H1 (cell line): Measurements from ENCODE around the gene PHLPP2. TPM values are rescaled to one million over a fixed set of nuclear protein-coding genes. Genes with fewer than 3 reads are reported as not detected.

Experiments used
- CTCF ChIA-PET: fragments of 300-600 bp; sonication (Branson Sonifier 250); formaldehyde crosslinking; loops from one replicate; lab custom pipeline; 2021; ENCODE audit not compliant: partially characterized antibody; lab: Charles Lee
- POLR2A ChIA-PET: fragments of 300-600 bp; sonication (Branson Sonifier 250); formaldehyde crosslinking; loops from one replicate; lab custom pipeline; 2021; ENCODE audit warnings: inconsistent platforms; ENCODE audit not compliant: partially characterized antibody; lab: Charles Lee
- DNase-seq, 2 experiments: peaks; one replicate each; pipeline versions ENCODE4 v3.0.0 to v3.0.0-alpha.2; 2010 to 2022; ENCODE audit warnings: low spot score in 2 of 2, low read depth in 1 of 2, mixed read lengths in 1 of 2
- FAIRE-seq: peaks from 2 replicates; lab custom pipeline; 2011; peaks lifted over from hg19 to GRCh38; lab: Jason Lieb, UNC
- H2AFZ ChIP-seq: 2 replicates; pipeline ENCODE4 v1.8.1; 2012; ENCODE audit warnings: low read length, inconsistent platforms
- H2AK5ac ChIP-seq: 2 replicates; pipeline ENCODE4 v1.6.1; 2013; ENCODE audit warnings: low read depth, low read length
- H2BK120ac ChIP-seq: replicated peaks from 2 replicates; pipeline ENCODE3; 2013; ENCODE audit warnings: low read depth, low read length, inconsistent platforms
- H2BK12ac ChIP-seq: 2 replicates; pipeline ENCODE4 v1.6.1; 2013; ENCODE audit warnings: low read depth, low read length
- H2BK15ac ChIP-seq: 2 replicates; pipeline ENCODE4 v1.6.1; 2013; ENCODE audit warnings: low read length
- H2BK20ac ChIP-seq: 2 replicates; pipeline ENCODE4 v1.6.1; 2013; ENCODE audit warnings: low read length
- H2BK5ac ChIP-seq: 2 replicates; pipeline ENCODE4 v1.6.1; 2013; ENCODE audit warnings: low read depth, low read length
- H3K14ac ChIP-seq: 2 replicates; pipeline ENCODE4 v1.6.1; 2013; ENCODE audit warnings: inconsistent platforms; ENCODE audit not compliant: insufficient read length
- H3K18ac ChIP-seq: 2 replicates; pipeline ENCODE4 v1.6.1; 2013; ENCODE audit warnings: low read length; ENCODE audit errors: extremely low read depth
- H3K23ac ChIP-seq: 2 replicates; pipeline ENCODE4 v1.6.1; 2013; ENCODE audit warnings: inconsistent platforms; ENCODE audit not compliant: insufficient read length
- H3K23me2 ChIP-seq: 2 replicates; pipeline ENCODE4 v1.6.1; 2013; ENCODE audit warnings: low read depth, low read length
- H3K27ac ChIP-seq: 2 replicates; pipeline ENCODE4 v1.6.1; 2011; ENCODE audit warnings: low read depth, low read length, inconsistent platforms
- H3K27me3 ChIP-seq, 4 experiments: replicated peaks in 1 of 4; 1 replicate in 1 of 4; 2 replicates in 3 of 4; pipeline versions ENCODE4 v1.6.1 to v1.8.1; 2011 to 2013; ENCODE audit warnings: low read length in 3 of 4, mild to moderate bottlenecking in 3 of 4, inconsistent platforms in 2 of 4, mixed read lengths in 2 of 4, moderate library complexity in 1 of 4; ENCODE audit not compliant: control insufficient read depth in 3 of 4, insufficient read depth in 3 of 4; ENCODE audit errors: extremely low read depth in 1 of 4
- H3K36me3 ChIP-seq, 4 experiments: 2 replicates each; pipeline versions ENCODE4 v1.6.1 to v1.8.1; 2011 to 2013; ENCODE audit warnings: mild to moderate bottlenecking in 4 of 4, low read length in 3 of 4, moderate library complexity in 2 of 4, control low read depth in 1 of 4, inconsistent platforms in 1 of 4; ENCODE audit not compliant: insufficient read depth in 4 of 4, control insufficient read depth in 2 of 4
- H3K4ac ChIP-seq: replicated peaks from 2 replicates; pipeline ENCODE3; 2013; ENCODE audit warnings: low read length, low read depth, mixed read lengths, inconsistent platforms; ENCODE audit not compliant: insufficient read length
- H3K4me1 ChIP-seq, 4 experiments: replicated peaks in 1 of 4; 1 replicate in 1 of 4; 2 replicates in 3 of 4; pipeline versions ENCODE4 v1.6.1 to v1.8.1; 2011 to 2013; ENCODE audit warnings: low read length in 3 of 4, inconsistent platforms in 2 of 4, mixed read lengths in 1 of 4; ENCODE audit not compliant: insufficient read depth in 4 of 4, control insufficient read depth in 3 of 4
- H3K4me2 ChIP-seq, 2 experiments: 2 replicates each; pipeline versions ENCODE4 v1.6.1 to v1.8.1; 2011 to 2013; ENCODE audit warnings: low read depth in 2 of 2, low read length in 2 of 2, control low read depth in 1 of 2, inconsistent platforms in 1 of 2, mild to moderate bottlenecking in 1 of 2; ENCODE audit not compliant: insufficient read depth in 1 of 2
- H3K4me3 ChIP-seq, 4 experiments: fragments of 200-600, 300-600 bp in 1 of 4; sonication (generic), shearing (Covaris generic), sonication (Bioruptor Twin) in 1 of 4; 2 replicates each; pipeline versions ENCODE4 v1.5.1 to v1.8.1; 2011 to 2016; ENCODE audit warnings: low read length in 4 of 4, low read depth in 3 of 4, control low read depth in 2 of 4, inconsistent platforms in 2 of 4, mild to moderate bottlenecking in 2 of 4, mixed read lengths in 1 of 4, moderate library complexity in 1 of 4; ENCODE audit not compliant: insufficient read depth in 2 of 4; ENCODE audit errors: extremely low read depth in 1 of 4
- H3K56ac ChIP-seq: replicated peaks from 2 replicates; pipeline ENCODE3; 2013; ENCODE audit warnings: low read depth, mild to moderate bottlenecking, mixed read lengths, low read length, inconsistent platforms; ENCODE audit not compliant: insufficient read length
- H3K79me1 ChIP-seq: 2 replicates; pipeline ENCODE4 v1.6.1; 2013; ENCODE audit warnings: low read depth, low read length, control low read depth
- H3K79me2 ChIP-seq, 2 experiments: 2 replicates each; pipeline versions ENCODE4 v1.6.1 to v1.8.1; 2012 to 2013; ENCODE audit warnings: low read length in 2 of 2, mild to moderate bottlenecking in 2 of 2, inconsistent platforms in 1 of 2; ENCODE audit not compliant: insufficient read depth in 2 of 2, control insufficient read depth in 1 of 2
- H3K9ac ChIP-seq, 4 experiments: replicated peaks in 1 of 4; 1 replicate in 1 of 4; 2 replicates in 3 of 4; pipeline versions ENCODE4 v1.6.1 to v1.8.1; 2011 to 2013; ENCODE audit warnings: low read depth in 3 of 4, low read length in 3 of 4, control low read depth in 2 of 4, mild to moderate bottlenecking in 2 of 4, moderate library complexity in 2 of 4, inconsistent platforms in 1 of 4; ENCODE audit errors: extremely low read depth in 1 of 4
- H3K9me3 ChIP-seq, 2 experiments: 2 replicates each; pipeline versions ENCODE4 v1.6.1 to v1.8.1; 2012 to 2013; ENCODE audit warnings: mild to moderate bottlenecking in 2 of 2, moderate library complexity in 2 of 2, control low read depth in 1 of 2, inconsistent platforms in 1 of 2, low read depth in 1 of 2, low read length in 1 of 2, mixed read lengths in 1 of 2; ENCODE audit not compliant: insufficient read depth in 2 of 2
- H4K20me1 ChIP-seq, 2 experiments: replicated peaks in 1 of 2; 2 replicates each; pipeline versions ENCODE3 to v1.8.1; 2011 to 2013; ENCODE audit warnings: inconsistent platforms in 2 of 2, low read length in 2 of 2, mild to moderate bottlenecking in 1 of 2; ENCODE audit not compliant: insufficient read depth in 2 of 2, control insufficient read depth in 1 of 2
- H4K5ac ChIP-seq: 2 replicates; pipeline ENCODE4 v1.6.1; 2013; ENCODE audit warnings: low read length, low read depth, mixed read lengths, inconsistent platforms; ENCODE audit not compliant: insufficient read length
- H4K8ac ChIP-seq: 2 replicates; pipeline ENCODE4 v1.8.0; 2013; ENCODE audit warnings: mild to moderate bottlenecking, moderate library complexity, low read length, inconsistent platforms; ENCODE audit not compliant: insufficient read depth; ENCODE audit errors: extremely low read depth
- H4K91ac ChIP-seq: replicated peaks from 2 replicates; pipeline ENCODE3; 2013; ENCODE audit warnings: low read length, mixed read lengths, inconsistent platforms; ENCODE audit not compliant: insufficient read length
- CHD1 ChIP-seq: IDR thresholded peaks from 2 replicates; pipeline ENCODE4 v1.6.1; 2012; ENCODE audit warnings: low read depth, low read length, improper control_type of control experiment
- CREB1 ChIP-seq: IDR thresholded peaks from 2 replicates; pipeline ENCODE4 v1.6.1; 2012; ENCODE audit warnings: inconsistent platforms
- CTCF ChIP-seq, 3 experiments: IDR thresholded peaks; 1 replicate in 2 of 3; 2 replicates in 1 of 3; pipeline versions ENCODE4 v1.5.1 to v1.6.1; 2011; ENCODE audit warnings: low read length in 3 of 3, mild to moderate bottlenecking in 3 of 3, inconsistent platforms in 2 of 3, low read depth in 1 of 3, moderate library complexity in 1 of 3; ENCODE audit not compliant: insufficient read depth in 1 of 3; ENCODE audit errors: control extremely low read depth in 1 of 3
- E2F6 ChIP-seq: IDR thresholded peaks from 2 replicates; pipeline ENCODE4 v1.6.1; 2012; ENCODE audit warnings: inconsistent platforms
- FOSL1 ChIP-seq: IDR thresholded peaks from 2 replicates; pipeline ENCODE4 v1.6.1; 2011; ENCODE audit warnings: mild to moderate bottlenecking, low read depth, low read length, moderate library complexity; ENCODE audit not compliant: insufficient read depth
- GABPA ChIP-seq: IDR thresholded peaks from 2 replicates; pipeline ENCODE4 v1.6.1; 2011; ENCODE audit warnings: mild to moderate bottlenecking, low read length, moderate library complexity, borderline replicate concordance; ENCODE audit not compliant: insufficient read depth
- HDAC6 ChIP-seq: IDR thresholded peaks from one replicate; pipeline ENCODE4 v1.7.1; 2012; ENCODE audit warnings: low read depth, mild to moderate bottlenecking, inconsistent platforms, low read length, moderate library complexity
- JUN ChIP-seq: IDR thresholded peaks from 2 replicates; pipeline ENCODE4 v1.6.1; 2011; ENCODE audit warnings: low read depth, mild to moderate bottlenecking, improper control_type of control experiment, low read length
- KDM4A ChIP-seq: IDR thresholded peaks from one replicate; pipeline ENCODE4 v1.7.1; 2012; ENCODE audit warnings: low read depth, mild to moderate bottlenecking, moderate library complexity, low read length, inconsistent platforms; ENCODE audit not compliant: severe bottlenecking
- POLR2AphosphoS5 ChIP-seq: IDR thresholded peaks from 2 replicates; pipeline ENCODE4 v1.6.1; 2011; ENCODE audit warnings: low read depth, low read length
- RFX5 ChIP-seq: IDR thresholded peaks from 2 replicates; pipeline ENCODE4 v1.6.1; 2011; ENCODE audit warnings: low read depth, low read length, improper control_type of control experiment, borderline replicate concordance
- TCF12 ChIP-seq: IDR thresholded peaks from 2 replicates; pipeline ENCODE4 v1.6.1; 2011; ENCODE audit warnings: low read depth, mild to moderate bottlenecking, low read length
- WGBS, 2 experiments: shearing (Covaris generic) in 1 of 2; methylation state at CpG; one replicate each; pipeline versions ENCODE4 v1.1.6 to v1.1.7; 2013 to 2015; ENCODE audit warnings: low lambda C conversion rate in 2 of 2, mixed read lengths in 2 of 2, inconsistent platforms in 1 of 2, low coverage in 1 of 2, missing lambda C conversion rate in 1 of 2; ENCODE audit not compliant: insufficient replicate concordance in 2 of 2, insufficient coverage in 1 of 2, insufficient read length in 1 of 2; ENCODE audit errors: extremely low coverage in 1 of 2, missing lambda C conversion rate in 1 of 2; 5-methylcytosine and 5-hydroxymethylcytosine counted together
- polyA plus RNA-seq, 7 experiments: library from polyadenylated mRNA; depleted of rRNA in 3 of 7; stranded (reverse) in 5 of 7; unstranded in 2 of 7; fragments of >200 nt in 5 of 7; fragments of 200-250 nt in 2 of 7; gene quantifications; 1 replicate in 5 of 7; 2 replicates in 1 of 7; 4 replicates in 1 of 7; pipeline versions ENCODE4 v1.2.1 to v1.2.3, GENCODE V29; 2011 to 2013; ENCODE audit warnings: missing spikeins in 2 of 7, mixed read lengths in 2 of 7
- total RNA-seq: library from RNA; stranded (reverse); fragmentation: NEBNext Ultra II Directional; extraction: Animal tissue kit (Norgen Biotek cat#: 25700); gene quantifications from 2 replicates; pipeline ENCODE4 v1.2.1, GENCODE V29; 2021

The PHLPP2 gene
- total and polyA plus RNA-seq, 2 of the 8 experiments (the other 6 are each of a cell fraction or from before 2014, with no cell fraction given): 7.3 to 12.9 TPM

- H3K4me1 ChIP-seq: no peaks in the 10 kb centered on the region
- H3K79me1 ChIP-seq: no peaks in the 10 kb centered on the region
- no peak overlapping the region for H4K91ac ChIP-seq
- H4K8ac ChIP-seq: no peak overlapping the region
- no peaks in the 10 kb centered on the region; the same call in 1 of the 2 replicates for H3K23me2 ChIP-seq
- no peak overlapping the region for H2BK120ac ChIP-seq
- H2AK5ac ChIP-seq: no peak overlapping the region
- no peak overlapping the region for H3K18ac ChIP-seq
- POLR2A ChIA-PET: no interaction called here
- H3K79me2 ChIP-seq: no peaks in the 10 kb centered on the region
- H2BK15ac ChIP-seq: no peak overlapping the region
- H3K9ac ChIP-seq: no peak overlapping the region
- no peak overlapping the region for H3K14ac ChIP-seq
- H3K4me3 ChIP-seq: no peak overlapping the region
- H3K23ac ChIP-seq: no peak overlapping the region
- no peak overlapping the region for H4K5ac ChIP-seq
- no peak overlapping the region for H2BK20ac ChIP-seq
- no peak for DNase-seq
- H4K20me1 ChIP-seq: no peaks in the 10 kb centered on the region
- peaks cover 4 to 65% (median 49%) of the 10 kb centered on the region in 4 experiments for H3K36me3 ChIP-seq
- H3K27ac ChIP-seq: no peak overlapping the region
- no peaks in the 10 kb centered on the region for H3K9me3 ChIP-seq
- CTCF ChIA-PET: no interaction called here
- WGBS, 2 experiments: 96% methylated on average over 2 of the region's 2 CpGs; no CpG with 5 or more reads in 1 of the 2 experiments
- H2BK5ac ChIP-seq: no peak overlapping the region
- H3K56ac ChIP-seq: no peak overlapping the region
- H2AFZ ChIP-seq: no peak overlapping the region
- FAIRE-seq: no peak
- no peaks in the 10 kb centered on the region for H3K27me3 ChIP-seq
- no peak overlapping the region for H2BK12ac ChIP-seq
- H3K4me2 ChIP-seq: no peak overlapping the region
- H3K4ac ChIP-seq: no peak overlapping the region
- no peak for TF ChIP-seq FOSL1
- TF ChIP-seq E2F6: no peak
- no peak for TF ChIP-seq KDM4A
- no peak for TF ChIP-seq RFX5
- no peak for TF ChIP-seq CREB1
- no peak for TF ChIP-seq JUN
- TF ChIP-seq POLR2AphosphoS5: no peak
- TF ChIP-seq GABPA: no peak
- no peak for TF ChIP-seq CTCF (IDR thresholded peaks at IDR 0.05; ENCODE audit: control extremely low read depth in 1 of 3, insufficient read depth in 1 of 3, low read depth in 1 of 3, low read length in 3 of 3)
- no peak for TF ChIP-seq TCF12
- TF ChIP-seq HDAC6: no peak
- TF ChIP-seq CHD1: no peak
These were observed 50.3 kb downstream of the PHLPP2 start for GRCh38 chr16:71674229-71674628.
